ENCODE data around the gene WDR83.

- no peak for TF ChIP-seq CTCF (IDR thresholded peaks at IDR 0.05)
- no peak for TF ChIP-seq POLR2A (IDR thresholded peaks at IDR 0.05)
Measured at GRCh38 chr19:12629215-12629614, 37.4 kb upstream of the WDR83 start.

All from lower leg skin (tissue), 3 donors.